HepG2 (cell line): ENCODE data around the gene DDC.

Experiments used
- KAT8 ChIP-seq: IDR thresholded peaks from 2 replicates; pipeline ENCODE4 v1.6.1; 2016; ENCODE audit warnings: missing genetic modification reagents, missing compliant biosample characterization
- NFATC3 ChIP-seq: sonication (generic); formaldehyde crosslinking; IDR thresholded peaks from 2 replicates; pipeline ENCODE4 v1.5.1; 2020; ENCODE audit warnings: mild to moderate bottlenecking, missing genetic modification reagents
- RAD21 ChIP-seq: fragments of 450-650 bp; formaldehyde crosslinking; IDR thresholded peaks from 2 replicates; pipeline ENCODE4 v1.5.0; 2020; ENCODE audit warnings: mild to moderate bottlenecking
- RELA ChIP-seq: sonication (generic); formaldehyde crosslinking; IDR thresholded peaks from 2 replicates; pipeline ENCODE4 v1.4.0; 2020; ENCODE audit warnings: missing genetic modification reagents
- ZNF296 ChIP-seq: sonication (generic); formaldehyde crosslinking; conservative IDR thresholded peaks from 2 replicates; pipeline ENCODE4 v1.5.0; 2020; ENCODE audit warnings: mild to moderate bottlenecking, missing genetic modification reagents
- TF ChIP-seq, protein P1 (sequence below): sonication (generic); formaldehyde crosslinking; conservative IDR thresholded peaks from 2 replicates; pipeline ENCODE4 v1.8.1; 2023; ENCODE audit warnings: missing genetic modification reagents
- TF ChIP-seq, protein P2 (sequence below): sonication (generic); formaldehyde crosslinking; IDR thresholded peaks from 2 replicates; pipeline ENCODE4 v1.4.0; 2020; ENCODE audit warnings: missing genetic modification reagents, mild to moderate bottlenecking, borderline replicate concordance

DNA sequence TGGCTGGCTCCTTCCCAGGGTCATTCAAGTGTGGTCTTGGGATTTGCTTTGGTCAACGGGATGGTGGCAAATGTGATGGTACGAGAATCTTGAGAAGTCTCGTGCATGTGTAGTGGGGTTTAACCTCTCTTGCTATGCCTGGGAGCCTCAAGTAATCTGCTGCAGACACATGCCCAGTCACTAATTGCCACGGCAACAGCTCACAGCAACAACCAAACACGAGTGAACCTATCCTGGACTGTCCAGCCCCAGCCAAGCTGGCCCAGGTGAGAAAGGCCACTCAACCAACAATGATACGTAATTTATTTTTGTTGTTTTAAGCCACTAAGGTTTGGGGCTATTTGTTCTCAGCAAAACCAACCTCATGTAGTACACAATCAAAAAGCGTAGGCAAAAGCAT is 38.1 kb upstream of the DDC start:
- TF ChIP-seq ZNF296, result no peak
- no peak for TF ChIP-seq NFATC3
- no peak for TF ChIP-seq RELA (CRISPR knock-in tag)
- TF ChIP-seq RAD21 (CRISPR knock-in tag), result no peak
- TF ChIP-seq, protein P1, sequence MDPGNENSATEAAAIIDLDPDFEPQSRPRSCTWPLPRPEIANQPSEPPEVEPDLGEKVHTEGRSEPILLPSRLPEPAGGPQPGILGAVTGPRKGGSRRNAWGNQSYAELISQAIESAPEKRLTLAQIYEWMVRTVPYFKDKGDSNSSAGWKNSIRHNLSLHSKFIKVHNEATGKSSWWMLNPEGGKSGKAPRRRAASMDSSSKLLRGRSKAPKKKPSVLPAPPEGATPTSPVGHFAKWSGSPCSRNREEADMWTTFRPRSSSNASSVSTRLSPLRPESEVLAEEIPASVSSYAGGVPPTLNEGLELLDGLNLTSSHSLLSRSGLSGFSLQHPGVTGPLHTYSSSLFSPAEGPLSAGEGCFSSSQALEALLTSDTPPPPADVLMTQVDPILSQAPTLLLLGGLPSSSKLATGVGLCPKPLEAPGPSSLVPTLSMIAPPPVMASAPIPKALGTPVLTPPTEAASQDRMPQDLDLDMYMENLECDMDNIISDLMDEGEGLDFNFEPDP (CRISPR knock-in tag), result no peak
- no peak for TF ChIP-seq KAT8
- TF ChIP-seq, protein P2, sequence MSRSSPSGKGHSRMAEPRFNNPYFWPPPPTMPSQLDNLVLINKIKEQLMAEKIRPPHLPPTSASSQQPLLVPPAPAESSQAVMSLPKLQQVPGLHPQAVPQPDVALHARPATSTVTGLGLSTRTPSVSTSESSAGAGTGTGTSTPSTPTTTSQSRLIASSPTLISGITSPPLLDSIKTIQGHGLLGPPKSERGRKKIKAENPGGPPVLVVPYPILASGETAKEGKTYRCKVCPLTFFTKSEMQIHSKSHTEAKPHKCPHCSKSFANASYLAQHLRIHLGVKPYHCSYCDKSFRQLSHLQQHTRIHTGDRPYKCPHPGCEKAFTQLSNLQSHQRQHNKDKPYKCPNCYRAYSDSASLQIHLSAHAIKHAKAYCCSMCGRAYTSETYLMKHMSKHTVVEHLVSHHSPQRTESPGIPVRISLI, result no peak
